KBM-7 (cell line): ENCODE results near the gene TMX3.

Experiments
- DNase-seq: peaks from one replicate; pipeline ENCODE4 v3.0.0-alpha.2; 2015
- in situ Hi-C: fragments of 300-500 bp; cut with MboI; formaldehyde crosslinking; loops from 2 replicates; pipeline ENCODE4 v1.14.3; 2020; ENCODE audit warnings: low sequenced_read_pairs, low pct_unique_long_range_greater_than_20kb, mixed read lengths

TMX3 gene

DNA sequence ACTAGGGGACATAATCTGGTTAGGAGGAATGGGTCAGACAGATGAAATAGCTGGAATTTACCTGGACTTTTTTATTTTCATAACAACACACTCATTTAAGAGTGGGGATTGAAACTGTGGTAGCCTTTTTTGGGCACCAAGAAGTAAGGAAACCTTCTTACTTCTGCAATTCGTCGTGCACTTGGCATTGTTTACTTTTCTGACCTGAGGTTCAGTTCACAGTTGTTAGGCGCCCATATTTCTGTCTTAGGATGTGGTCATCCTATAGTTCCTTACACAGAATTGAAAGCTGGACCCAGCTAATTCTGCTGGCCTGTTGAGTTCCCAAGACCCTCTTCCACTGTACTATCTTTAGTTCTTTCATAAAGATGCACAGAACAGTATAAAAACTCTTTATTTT is 72.9 kb downstream of the TMX3 start:
- in situ Hi-C loops = no loop called here
- DNase-seq = no peak

DNA sequence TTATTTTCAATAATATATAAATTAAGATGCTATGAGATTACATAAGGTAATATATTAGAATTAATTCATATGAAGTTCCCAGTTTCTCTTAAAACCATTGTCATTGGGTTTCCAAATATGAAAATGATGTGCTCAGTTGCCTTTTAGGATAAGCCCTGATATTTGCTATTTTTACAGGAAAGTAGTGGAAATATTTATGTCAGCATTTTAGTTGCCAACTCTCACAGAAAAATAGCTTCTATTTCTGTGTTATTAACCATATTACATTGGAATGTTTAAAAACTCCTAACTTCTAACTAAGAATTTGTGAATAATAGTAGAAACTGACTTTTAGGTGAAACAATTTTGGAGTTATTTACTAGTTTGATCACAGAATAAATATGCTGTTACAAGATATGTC is 74.0 kb downstream of the TMX3 start:
- in situ Hi-C loops = no loop called here
- no peak for DNase-seq

DNA sequence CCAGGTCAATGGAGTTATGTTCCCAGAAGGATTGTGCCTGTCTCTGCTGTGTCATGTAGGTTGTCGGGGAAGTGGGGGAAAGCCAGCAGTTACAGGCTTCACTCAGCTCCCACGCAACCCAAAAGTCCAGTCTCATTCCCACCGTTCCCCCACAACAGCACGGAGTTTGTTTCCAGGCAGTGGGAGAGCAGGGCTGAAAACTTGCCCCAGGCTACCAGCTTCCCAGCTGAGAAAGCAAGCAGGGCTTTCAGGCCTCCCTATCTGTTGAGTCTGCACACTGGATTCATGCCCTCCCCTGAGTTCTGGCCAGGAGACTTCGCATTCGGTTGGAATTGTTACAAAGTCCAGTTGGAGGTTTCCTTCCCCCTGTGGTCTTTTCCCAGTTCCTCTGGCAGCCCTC is 76.3 kb downstream of the TMX3 start:
- in situ Hi-C loops = no loop called here
- no peak for DNase-seq

DNA sequence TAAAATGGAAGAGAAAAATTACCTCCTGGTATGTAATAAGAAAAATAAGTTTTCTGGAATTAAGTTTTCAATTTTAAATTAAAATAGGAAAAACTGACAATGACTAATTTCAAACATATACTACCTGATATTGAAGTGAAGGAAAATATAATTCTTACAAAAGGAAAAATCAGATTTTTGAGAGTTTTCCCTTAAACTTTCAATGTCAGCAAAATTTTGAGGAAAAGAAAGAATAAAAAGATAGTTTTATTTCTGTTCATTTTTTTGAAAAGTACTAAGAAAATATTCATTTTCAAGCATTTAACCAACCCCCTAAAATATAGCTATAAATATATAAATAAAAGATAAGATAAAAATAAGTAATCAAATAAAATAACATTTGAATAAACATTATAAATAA is 87.1 kb downstream of the TMX3 start:
- in situ Hi-C loops = no loop called here
- no peak for DNase-seq
